WTC11 (cell line): ENCODE measurements around the gene VWA7. TPM values are rescaled to one million over a fixed set of nuclear protein-coding genes. Genes with fewer than 3 reads are reported as not detected.
A peak's percentile ranks its signal among the peaks of the same experiment; 100 is the strongest.

Experiments used
- CBFB ChIP-seq: sonication (generic); formaldehyde crosslinking; IDR thresholded peaks from 2 replicates; pipeline ENCODE4 v1.8.1; 2022; ENCODE audit warnings: mild to moderate bottlenecking, low read depth, missing genetic modification reagents
- CREM ChIP-seq: sonication (generic); formaldehyde crosslinking; IDR thresholded peaks from 2 replicates; pipeline ENCODE4 v1.8.1; 2022; ENCODE audit warnings: mild to moderate bottlenecking, missing genetic modification reagents, moderate library complexity
- E2F5 ChIP-seq: sonication (generic); formaldehyde crosslinking; IDR thresholded peaks from 2 replicates; pipeline ENCODE4 v1.8.1; 2022; ENCODE audit warnings: mild to moderate bottlenecking, moderate library complexity, missing genetic modification reagents
- FOXP1 ChIP-seq: sonication (generic); formaldehyde crosslinking; IDR thresholded peaks from 2 replicates; pipeline ENCODE4 v1.8.0; 2022; ENCODE audit warnings: missing genetic modification reagents, mild to moderate bottlenecking, moderate library complexity, borderline replicate concordance
- FOXP4 ChIP-seq: sonication (generic); formaldehyde crosslinking; IDR thresholded peaks from 2 replicates; pipeline ENCODE4 v1.8.0; 2022; ENCODE audit warnings: mild to moderate bottlenecking, missing genetic modification reagents
- HMGXB4 ChIP-seq: sonication (generic); formaldehyde crosslinking; IDR thresholded peaks from 2 replicates; pipeline ENCODE4 v1.8.1; 2023; ENCODE audit warnings: mild to moderate bottlenecking, moderate library complexity, missing genetic modification reagents
- IRF2 ChIP-seq: sonication (generic); formaldehyde crosslinking; IDR thresholded peaks from 2 replicates; pipeline ENCODE4 v1.8.0; 2022; ENCODE audit warnings: low read depth, missing genetic modification reagents, borderline replicate concordance
- JAZF1 ChIP-seq: fragments of 250-450 bp; sonication (Bioruptor Pico); IDR thresholded peaks from 2 replicates; pipeline ENCODE4 v1.9.0; 2021; ENCODE audit warnings: moderate library complexity, mild to moderate bottlenecking, inconsistent platforms
- MYBL2 ChIP-seq: sonication (generic); formaldehyde crosslinking; IDR thresholded peaks from 2 replicates; pipeline ENCODE4 v1.8.1; 2023; ENCODE audit warnings: mild to moderate bottlenecking, moderate library complexity, missing genetic modification reagents
- NFATC4 ChIP-seq: fragments of 250-450 bp; sonication (Bioruptor Pico); IDR thresholded peaks from 2 replicates; pipeline ENCODE4 v1.9.0; 2021; ENCODE audit warnings: mild to moderate bottlenecking
- NR3C1 ChIP-seq: sonication (generic); formaldehyde crosslinking; conservative IDR thresholded peaks from 2 replicates; pipeline ENCODE4 v1.8.1; 2023; ENCODE audit warnings: low read depth, mild to moderate bottlenecking, missing genetic modification reagents
- RELA ChIP-seq: sonication (generic); formaldehyde crosslinking; IDR thresholded peaks from 2 replicates; pipeline ENCODE4 v1.8.1; 2022; ENCODE audit warnings: missing genetic modification reagents, mild to moderate bottlenecking, borderline replicate concordance
- SMAD3 ChIP-seq: sonication (generic); formaldehyde crosslinking; IDR thresholded peaks from 2 replicates; pipeline ENCODE4 v1.8.0; 2022; ENCODE audit warnings: missing genetic modification reagents, mild to moderate bottlenecking, borderline replicate concordance
- SP1 ChIP-seq: sonication (generic); formaldehyde crosslinking; conservative IDR thresholded peaks from 2 replicates; pipeline ENCODE4 v1.8.1; 2022; ENCODE audit warnings: missing genetic modification reagents
- TEAD1 ChIP-seq: sonication (generic); formaldehyde crosslinking; IDR thresholded peaks from 2 replicates; pipeline ENCODE4 v1.8.0; 2022; ENCODE audit warnings: mild to moderate bottlenecking, missing genetic modification reagents
- ZNF138 ChIP-seq: sonication (generic); formaldehyde crosslinking; conservative IDR thresholded peaks from 2 replicates; pipeline ENCODE4 v1.8.1; 2022; ENCODE audit warnings: mild to moderate bottlenecking, moderate library complexity, missing genetic modification reagents
- ZNF232 ChIP-seq: sonication (generic); formaldehyde crosslinking; IDR thresholded peaks from 2 replicates; pipeline ENCODE4 v1.8.0; 2022; ENCODE audit warnings: mild to moderate bottlenecking, missing genetic modification reagents
- ZNF263 ChIP-seq: sonication (generic); formaldehyde crosslinking; IDR thresholded peaks from 2 replicates; pipeline ENCODE4 v1.8.1; 2022; ENCODE audit warnings: low read depth, mild to moderate bottlenecking, moderate library complexity, missing genetic modification reagents
- ZNF416 ChIP-seq: fragments of 250-450 bp; sonication (Bioruptor Pico); IDR thresholded peaks from 2 replicates; pipeline ENCODE4 v1.9.0; 2021; ENCODE audit warnings: mild to moderate bottlenecking, inconsistent platforms
- ZNF423 ChIP-seq: fragments of 250-450 bp; sonication (Bioruptor Pico); IDR thresholded peaks from 2 replicates; pipeline ENCODE4 v2.1.2; 2022; ENCODE audit warnings: mild to moderate bottlenecking, moderate library complexity
- total RNA-seq: library from RNA; stranded (reverse); gene quantifications from 3 replicates; pipeline ENCODE4 v1.2.3, GENCODE V29; 2021
- TF ChIP-seq, protein P1 (sequence below): fragments of 250-450 bp; sonication (Bioruptor Pico); IDR thresholded peaks from 2 replicates; pipeline ENCODE4 v1.9.0; 2021; ENCODE audit warnings: mild to moderate bottlenecking
- TF ChIP-seq, protein P2 (sequence below): sonication (generic); formaldehyde crosslinking; IDR thresholded peaks from 2 replicates; pipeline ENCODE4 v1.8.1; 2023; ENCODE audit warnings: mild to moderate bottlenecking, missing genetic modification reagents, borderline replicate concordance
- TF ChIP-seq, protein P3 (sequence below): sonication (generic); formaldehyde crosslinking; IDR thresholded peaks from 2 replicates; pipeline ENCODE4 v1.8.0; 2022; ENCODE audit warnings: mild to moderate bottlenecking, missing genetic modification reagents
- TF ChIP-seq, protein P4 (sequence below): sonication (generic); formaldehyde crosslinking; IDR thresholded peaks from 2 replicates; pipeline ENCODE4 v1.8.1; 2022; ENCODE audit warnings: low read depth, missing genetic modification reagents, borderline replicate concordance
- TF ChIP-seq, protein P5 (sequence below): fragments of 250-450 bp; sonication (Bioruptor Pico); IDR thresholded peaks from 2 replicates; pipeline ENCODE4 v1.9.0; 2021; ENCODE audit warnings: moderate library complexity, mild to moderate bottlenecking, inconsistent platforms, borderline replicate concordance

Gene VWA7
- total RNA-seq, 1 experiment from 2014 or later = 1.8 TPM

GRCh38 chr6:31806470-31807272 is 29.5 kb upstream of the VWA7 start, which contains the start of gene LSM2 (continued):
- TF ChIP-seq HMGXB4 (CRISPR knock-in tag) (peak; percentile 97), RELA (peak; percentile 54; the same call in 1 of the 2 replicates), FOXP4 (CRISPR knock-in tag) (peak; percentile 81; the same call in 1 of the 2 replicates), NFATC4 (CRISPR knock-in tag) (no peak), ZNF423 (CRISPR knock-in tag) (peak; percentile 83), CBFB (CRISPR knock-in tag) (no peak), IRF2 (no peak), ZNF416 (CRISPR knock-in tag) (no peak), MYBL2 (peak; percentile 88; the same call in 1 of the 2 replicates), CREM (peak; percentile 97), SP1 (CRISPR knock-in tag) (peak; percentile 90), FOXP1 (CRISPR knock-in tag) (peak; percentile 81; the same call in 1 of the 2 replicates), ZNF138 (CRISPR knock-in tag) (no peak), NR3C1 (CRISPR knock-in tag) (no peak), ZNF263 (CRISPR knock-in tag) (no peak), SMAD3 (CRISPR knock-in tag) (peak; percentile 54; the same call in 1 of the 2 replicates), TEAD1 (CRISPR knock-in tag) (peak; percentile 59; the same call in 1 of the 2 replicates), ZNF232 (CRISPR knock-in tag) (peak; percentile 26; the same call in 1 of the 2 replicates), JAZF1 (no peak), E2F5 (CRISPR knock-in tag) (peak; percentile 92)
- TF ChIP-seq, protein P1, sequence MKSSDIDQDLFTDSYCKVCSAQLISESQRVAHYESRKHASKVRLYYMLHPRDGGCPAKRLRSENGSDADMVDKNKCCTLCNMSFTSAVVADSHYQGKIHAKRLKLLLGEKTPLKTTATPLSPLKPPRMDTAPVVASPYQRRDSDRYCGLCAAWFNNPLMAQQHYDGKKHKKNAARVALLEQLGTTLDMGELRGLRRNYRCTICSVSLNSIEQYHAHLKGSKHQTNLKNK (CRISPR knock-in tag) = no peak
- TF ChIP-seq, protein P2, sequence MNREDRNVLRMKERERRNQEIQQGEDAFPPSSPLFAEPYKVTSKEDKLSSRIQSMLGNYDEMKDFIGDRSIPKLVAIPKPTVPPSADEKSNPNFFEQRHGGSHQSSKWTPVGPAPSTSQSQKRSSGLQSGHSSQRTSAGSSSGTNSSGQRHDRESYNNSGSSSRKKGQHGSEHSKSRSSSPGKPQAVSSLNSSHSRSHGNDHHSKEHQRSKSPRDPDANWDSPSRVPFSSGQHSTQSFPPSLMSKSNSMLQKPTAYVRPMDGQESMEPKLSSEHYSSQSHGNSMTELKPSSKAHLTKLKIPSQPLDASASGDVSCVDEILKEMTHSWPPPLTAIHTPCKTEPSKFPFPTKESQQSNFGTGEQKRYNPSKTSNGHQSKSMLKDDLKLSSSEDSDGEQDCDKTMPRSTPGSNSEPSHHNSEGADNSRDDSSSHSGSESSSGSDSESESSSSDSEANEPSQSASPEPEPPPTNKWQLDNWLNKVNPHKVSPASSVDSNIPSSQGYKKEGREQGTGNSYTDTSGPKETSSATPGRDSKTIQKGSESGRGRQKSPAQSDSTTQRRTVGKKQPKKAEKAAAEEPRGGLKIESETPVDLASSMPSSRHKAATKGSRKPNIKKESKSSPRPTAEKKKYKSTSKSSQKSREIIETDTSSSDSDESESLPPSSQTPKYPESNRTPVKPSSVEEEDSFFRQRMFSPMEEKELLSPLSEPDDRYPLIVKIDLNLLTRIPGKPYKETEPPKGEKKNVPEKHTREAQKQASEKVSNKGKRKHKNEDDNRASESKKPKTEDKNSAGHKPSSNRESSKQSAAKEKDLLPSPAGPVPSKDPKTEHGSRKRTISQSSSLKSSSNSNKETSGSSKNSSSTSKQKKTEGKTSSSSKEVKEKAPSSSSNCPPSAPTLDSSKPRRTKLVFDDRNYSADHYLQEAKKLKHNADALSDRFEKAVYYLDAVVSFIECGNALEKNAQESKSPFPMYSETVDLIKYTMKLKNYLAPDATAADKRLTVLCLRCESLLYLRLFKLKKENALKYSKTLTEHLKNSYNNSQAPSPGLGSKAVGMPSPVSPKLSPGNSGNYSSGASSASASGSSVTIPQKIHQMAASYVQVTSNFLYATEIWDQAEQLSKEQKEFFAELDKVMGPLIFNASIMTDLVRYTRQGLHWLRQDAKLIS (CRISPR knock-in tag) = no peak
- TF ChIP-seq, protein P3, sequence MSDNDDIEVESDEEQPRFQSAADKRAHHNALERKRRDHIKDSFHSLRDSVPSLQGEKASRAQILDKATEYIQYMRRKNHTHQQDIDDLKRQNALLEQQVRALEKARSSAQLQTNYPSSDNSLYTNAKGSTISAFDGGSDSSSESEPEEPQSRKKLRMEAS (CRISPR knock-in tag) = peak; percentile 92
- TF ChIP-seq, protein P4, sequence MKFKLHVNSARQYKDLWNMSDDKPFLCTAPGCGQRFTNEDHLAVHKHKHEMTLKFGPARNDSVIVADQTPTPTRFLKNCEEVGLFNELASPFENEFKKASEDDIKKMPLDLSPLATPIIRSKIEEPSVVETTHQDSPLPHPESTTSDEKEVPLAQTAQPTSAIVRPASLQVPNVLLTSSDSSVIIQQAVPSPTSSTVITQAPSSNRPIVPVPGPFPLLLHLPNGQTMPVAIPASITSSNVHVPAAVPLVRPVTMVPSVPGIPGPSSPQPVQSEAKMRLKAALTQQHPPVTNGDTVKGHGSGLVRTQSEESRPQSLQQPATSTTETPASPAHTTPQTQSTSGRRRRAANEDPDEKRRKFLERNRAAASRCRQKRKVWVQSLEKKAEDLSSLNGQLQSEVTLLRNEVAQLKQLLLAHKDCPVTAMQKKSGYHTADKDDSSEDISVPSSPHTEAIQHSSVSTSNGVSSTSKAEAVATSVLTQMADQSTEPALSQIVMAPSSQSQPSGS (CRISPR knock-in tag) = no peak
- TF ChIP-seq, protein P5, sequence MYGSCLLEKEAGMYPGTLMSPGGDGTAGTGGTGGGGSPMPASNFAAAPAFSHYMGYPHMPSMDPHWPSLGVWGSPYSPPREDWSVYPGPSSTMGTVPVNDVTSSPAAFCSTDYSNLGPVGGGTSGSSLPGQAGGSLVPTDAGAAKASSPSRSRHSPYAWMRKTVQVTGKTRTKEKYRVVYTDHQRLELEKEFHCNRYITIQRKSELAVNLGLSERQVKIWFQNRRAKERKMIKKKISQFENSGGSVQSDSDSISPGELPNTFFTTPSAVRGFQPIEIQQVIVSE (CRISPR knock-in tag) = no peak
